HG03103 (cell line): ENCODE measurements around the gene RXFP2.

ENCODE experiments used
- ATAC-seq: cut with Tn5 transposase; IDR thresholded peaks from one replicate; pipeline ENCODE4 v1.9.1; 2021; ENCODE audit warnings: low read depth; ENCODE audit not compliant: unreplicated experiment

RXFP2 gene

DNA sequence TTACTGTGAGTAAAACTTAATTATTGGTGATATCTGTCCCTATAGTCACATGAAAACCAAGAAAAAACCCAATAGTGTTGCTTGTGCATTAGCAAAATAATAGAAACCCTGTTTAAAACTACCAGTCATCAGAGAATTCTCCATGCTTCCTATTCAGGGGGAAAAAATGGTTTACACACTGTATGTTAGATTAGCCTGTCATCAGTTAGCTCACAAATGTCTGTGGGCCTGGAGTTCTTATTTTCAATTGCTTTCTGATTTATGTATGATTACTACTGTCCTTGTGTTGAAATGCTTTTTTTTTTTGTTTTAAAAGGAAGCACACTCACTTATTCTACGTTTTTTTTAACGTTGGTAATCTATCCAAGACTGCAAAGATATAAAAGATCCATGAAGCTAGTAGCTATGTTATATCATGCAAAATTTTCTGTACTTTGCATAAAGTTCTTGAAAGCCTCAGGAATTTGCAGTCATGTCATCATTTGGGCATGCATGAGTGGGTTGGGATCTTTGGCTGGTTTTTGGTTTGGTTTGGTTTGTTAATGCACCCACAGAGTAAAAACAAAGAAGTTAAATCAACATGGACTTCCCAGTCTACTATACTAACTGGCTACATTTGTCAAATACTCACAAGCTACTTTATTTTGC lies 25.9 kb downstream of the RXFP2 start:
- no peak for ATAC-seq

DNA sequence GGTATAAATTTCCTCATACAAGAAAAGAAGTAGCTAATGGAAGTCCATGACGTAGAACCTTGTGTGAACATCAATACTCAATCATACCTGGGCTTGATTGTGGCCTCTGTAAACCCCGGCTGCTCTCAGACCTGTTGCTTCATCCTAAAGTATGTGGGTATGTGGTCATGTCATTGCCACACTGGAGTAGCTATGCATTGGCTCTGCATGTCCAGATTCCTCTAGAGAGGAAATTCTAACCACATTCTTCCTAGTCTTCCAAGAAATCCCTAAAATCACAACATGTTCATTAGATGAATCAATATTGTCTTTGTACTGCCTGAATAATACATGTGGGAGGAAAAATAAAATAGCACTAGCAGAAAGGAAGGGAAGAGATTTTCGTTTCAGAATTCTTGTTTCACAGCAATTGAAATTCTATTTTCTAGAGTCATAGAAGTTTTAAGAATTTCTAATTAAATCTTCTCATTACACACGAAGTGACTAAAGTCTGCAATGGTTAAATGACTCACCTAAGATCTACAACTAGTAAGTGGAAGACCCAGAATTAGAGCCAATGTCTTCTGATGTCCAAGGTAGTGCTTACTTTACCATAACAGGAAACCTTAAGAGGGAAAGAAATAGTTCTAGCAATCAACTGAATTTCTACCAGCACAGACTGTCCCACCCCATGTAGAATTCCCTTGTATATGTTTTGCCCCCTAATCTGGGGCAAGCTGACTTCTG lies 28.0 kb downstream of the RXFP2 start:
- ATAC-seq = no peak

DNA sequence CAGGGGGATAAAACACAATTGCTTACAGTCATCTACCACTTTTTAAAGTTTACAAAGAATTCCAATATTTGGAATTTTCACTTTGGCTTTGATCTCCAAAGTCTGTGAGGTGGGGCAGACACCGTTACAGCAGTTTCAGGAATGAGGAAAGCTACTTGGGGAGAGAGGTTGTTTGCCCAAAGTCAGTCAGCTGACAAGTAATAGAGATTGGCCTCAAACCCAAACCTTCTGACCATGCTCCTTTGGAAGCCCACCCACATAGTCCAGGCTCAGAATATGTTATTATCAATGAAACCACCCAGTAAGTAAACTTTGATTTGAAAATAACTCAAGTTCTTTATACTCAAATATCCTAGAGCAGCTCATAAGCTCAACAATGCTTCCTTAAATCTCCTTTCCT lies 29.0 kb downstream of the RXFP2 start:
- no peak for ATAC-seq

DNA sequence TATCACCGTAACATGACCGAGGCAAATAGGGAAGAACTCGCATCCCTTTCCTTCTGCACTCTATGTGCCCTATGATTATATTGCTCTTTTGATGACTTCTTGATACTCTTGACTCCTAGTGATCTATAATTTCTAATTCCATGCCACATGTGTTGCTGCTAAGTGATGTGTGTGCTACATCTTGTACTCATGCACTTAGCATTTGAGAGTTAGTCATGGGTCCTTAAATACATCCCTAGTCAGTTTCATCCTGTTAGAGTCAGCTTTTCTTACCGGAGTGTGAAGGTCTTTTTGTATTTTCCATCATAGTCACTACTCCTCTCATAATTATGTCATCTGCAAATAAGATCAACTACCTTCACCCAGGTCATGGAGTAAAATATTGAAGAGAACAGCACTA lies 30.2 kb downstream of the RXFP2 start:
- ATAC-seq = no peak

DNA sequence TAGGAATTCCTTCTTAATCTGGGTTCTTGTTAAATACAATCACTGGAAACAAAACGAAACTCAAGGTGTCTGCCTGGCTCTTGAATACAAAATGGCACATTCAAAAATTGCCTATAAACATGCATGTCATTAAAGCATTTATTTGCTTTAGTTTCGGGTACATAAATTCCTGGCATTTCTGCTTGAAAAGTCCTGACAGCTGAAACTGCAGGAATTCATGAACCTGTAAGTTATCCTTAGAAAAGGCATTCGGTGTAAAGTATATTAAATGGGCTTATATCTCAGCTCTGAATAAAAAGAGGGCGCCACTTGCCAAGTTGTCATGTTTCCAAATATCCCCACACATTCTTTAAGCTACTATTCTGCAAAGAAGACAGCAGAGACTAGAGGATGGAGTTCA lies 32.9 kb downstream of the RXFP2 start:
- no peak for ATAC-seq

DNA sequence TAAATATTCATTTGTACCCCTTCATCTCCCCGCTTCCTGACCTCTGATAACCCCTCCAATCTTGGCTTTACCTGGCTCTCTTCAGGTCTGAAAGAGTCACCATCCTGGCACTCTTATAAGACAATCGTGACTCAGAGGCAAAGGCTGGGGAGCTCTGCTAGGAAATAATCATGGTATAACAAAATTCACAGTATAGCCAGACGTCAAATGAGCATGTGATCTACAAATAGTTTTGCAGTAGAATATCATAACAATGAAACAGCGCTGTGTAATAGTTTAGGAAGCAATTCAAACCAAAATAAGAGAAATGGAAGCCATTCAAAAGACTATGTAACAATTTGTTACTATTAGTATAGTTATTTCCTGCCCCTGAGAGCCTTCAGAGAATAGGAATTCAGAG lies 34.2 kb downstream of the RXFP2 start:
- ATAC-seq = no peak

DNA sequence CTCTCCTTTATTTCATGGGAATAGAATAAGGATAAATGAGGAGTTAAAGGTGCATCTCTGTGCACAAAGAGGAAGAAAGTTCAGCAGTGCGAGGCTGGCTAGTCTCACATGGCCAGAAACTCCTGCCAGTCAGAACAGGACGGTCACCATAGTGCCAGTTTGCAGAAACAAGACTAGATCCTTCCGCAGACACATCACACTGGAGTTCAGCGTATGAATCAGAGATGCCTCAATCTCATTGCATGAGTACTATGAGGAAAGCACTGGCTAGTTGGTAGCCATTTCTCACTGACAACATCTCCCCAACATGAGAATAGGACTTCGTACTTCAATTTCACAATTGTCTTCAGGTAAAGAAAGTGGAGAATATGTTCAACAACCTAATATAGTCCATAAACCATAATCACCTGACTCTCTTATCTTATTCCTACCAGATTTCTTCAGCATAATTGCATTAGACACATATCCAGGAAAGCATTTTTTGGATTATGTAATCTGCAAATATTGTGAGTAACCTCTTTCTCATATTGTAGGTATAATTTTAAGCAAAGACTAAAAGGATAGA lies 34.9 kb downstream of the RXFP2 start:
- ATAC-seq = no peak

DNA sequence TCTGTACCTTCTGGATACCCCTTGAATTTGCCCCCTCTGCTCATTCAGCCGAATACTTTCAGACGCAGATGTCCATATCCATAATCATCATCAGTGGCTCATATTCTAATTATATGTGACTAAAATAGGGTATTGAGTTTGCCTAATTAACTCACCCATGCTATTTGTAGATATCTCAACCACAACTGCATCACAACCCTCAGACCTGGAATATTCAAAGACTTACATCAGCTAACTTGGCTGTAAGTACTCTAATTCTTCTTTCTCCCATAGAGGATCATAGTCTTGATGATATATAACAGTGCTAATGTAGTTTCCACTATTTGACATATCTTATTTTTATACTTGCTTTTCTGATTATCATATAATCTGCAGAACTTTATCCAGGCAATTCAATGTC lies 35.8 kb downstream of the RXFP2 start:
- no peak for ATAC-seq

DNA sequence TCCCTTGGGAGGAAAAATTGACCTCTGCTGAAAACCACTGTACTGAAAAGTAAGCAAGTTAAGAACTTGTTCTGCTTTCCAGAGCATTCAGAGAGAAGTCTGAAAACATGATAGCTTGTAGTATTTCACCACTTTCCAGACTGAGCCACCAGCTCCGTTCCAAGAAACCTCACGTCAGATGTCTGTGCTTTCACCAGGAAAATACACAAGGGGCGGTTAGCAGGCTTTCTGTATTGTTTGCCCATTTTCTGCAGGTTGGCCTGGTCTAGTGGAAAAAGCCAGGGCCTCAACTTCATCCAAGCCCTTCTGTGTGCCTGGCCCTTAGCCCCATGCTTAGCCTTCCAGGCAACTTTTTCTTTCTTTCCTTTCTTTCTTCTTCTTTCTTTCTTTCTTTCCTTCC lies 36.4 kb downstream of the RXFP2 start:
- ATAC-seq = no peak

DNA sequence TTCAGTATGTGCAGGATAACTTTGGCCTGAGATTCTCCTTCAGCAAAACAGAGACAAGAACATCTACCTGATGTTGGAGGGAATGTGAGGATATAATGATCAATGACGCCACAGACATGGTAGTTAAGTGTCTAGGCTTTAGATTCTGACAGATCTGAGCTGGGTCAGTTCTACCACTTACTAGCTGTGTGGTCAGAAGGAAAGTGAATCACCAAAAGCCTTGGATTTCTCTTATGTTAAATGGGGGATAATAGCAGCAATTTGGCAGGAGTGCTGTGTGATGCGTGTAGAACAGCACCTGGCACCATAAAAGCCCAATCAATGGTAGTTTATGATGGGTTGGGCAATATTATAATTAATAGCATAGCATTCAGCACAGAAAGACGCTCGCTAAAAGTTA lies 41.7 kb downstream of the RXFP2 start:
- ATAC-seq = no peak

DNA sequence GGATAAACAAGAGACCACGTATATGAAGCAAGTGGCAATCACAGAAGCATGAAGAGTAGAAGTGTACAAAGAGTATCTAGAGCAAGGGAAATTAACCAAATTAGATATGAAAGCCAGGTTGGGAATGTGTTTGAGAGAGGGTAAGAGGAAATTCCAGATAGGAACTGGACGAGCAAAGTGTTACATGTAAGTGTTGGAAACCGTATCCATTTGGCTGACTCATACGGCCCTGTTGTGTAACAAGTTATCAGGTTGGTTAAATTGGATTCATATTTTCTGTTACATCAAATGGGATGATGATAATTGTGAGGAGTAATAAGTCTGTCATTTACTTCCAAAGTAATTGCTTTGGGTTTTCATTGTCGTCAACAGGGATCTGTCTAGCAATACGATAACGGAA lies 46.7 kb downstream of the RXFP2 start:
- ATAC-seq = no peak

DNA sequence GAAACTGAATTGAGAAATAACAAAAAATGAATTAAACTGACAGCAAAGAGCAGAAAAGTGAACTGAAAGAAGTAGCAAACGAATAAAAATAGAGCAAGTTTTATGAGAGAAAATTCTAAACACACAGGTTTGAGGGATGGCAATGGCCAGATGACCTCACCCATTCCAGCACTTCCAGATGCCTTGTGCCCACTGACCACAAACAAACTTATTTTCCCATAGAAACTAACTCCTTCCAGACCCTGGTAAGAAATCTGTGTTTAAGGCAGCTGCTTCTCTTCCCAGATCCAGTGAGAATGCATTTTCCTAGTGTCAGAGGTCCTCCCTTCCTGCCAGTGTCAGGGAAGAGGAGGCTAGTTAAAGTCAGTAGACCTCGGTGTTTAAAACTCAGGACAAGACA lies 51.7 kb downstream of the RXFP2 start:
- ATAC-seq = no peak

DNA sequence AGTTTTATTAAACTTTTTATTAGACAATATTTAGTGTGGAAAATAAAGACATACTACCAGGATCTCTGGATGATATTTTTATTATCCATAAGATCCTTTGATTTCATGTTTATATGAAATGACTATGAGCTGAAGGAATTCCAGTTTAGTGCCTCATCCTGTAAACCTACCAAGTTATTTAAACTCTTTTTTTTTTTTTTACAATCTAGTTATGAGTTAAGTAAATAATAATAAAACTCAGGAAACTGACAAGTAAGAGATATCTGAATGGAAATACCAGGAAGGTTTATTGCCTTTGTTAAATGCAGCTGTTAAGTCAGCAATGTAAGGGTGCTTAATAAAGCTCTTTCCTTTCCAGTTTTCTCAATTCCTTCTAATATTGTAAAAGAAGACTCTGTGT lies 53.9 kb downstream of the RXFP2 start:
- ATAC-seq = no peak

DNA sequence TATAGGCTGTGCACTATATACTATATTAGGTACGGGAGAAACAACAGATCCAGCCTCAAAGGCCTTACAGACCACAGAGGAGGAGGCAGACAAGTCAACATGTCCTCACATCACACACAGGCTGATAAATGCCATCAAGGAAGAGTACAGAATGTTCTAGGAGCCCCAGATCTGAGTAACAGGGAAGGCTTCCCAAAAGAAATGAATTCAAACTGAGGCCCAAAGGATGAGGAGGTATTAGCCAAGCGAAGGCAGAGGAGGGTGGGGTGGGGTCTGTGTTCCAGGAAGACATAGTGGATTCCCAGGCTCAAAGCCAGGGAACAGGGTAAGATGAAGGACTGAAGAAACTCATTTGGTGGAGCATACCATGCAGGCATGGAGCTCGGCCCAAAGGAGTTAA lies 55.1 kb downstream of the RXFP2 start:
- no peak for ATAC-seq

DNA sequence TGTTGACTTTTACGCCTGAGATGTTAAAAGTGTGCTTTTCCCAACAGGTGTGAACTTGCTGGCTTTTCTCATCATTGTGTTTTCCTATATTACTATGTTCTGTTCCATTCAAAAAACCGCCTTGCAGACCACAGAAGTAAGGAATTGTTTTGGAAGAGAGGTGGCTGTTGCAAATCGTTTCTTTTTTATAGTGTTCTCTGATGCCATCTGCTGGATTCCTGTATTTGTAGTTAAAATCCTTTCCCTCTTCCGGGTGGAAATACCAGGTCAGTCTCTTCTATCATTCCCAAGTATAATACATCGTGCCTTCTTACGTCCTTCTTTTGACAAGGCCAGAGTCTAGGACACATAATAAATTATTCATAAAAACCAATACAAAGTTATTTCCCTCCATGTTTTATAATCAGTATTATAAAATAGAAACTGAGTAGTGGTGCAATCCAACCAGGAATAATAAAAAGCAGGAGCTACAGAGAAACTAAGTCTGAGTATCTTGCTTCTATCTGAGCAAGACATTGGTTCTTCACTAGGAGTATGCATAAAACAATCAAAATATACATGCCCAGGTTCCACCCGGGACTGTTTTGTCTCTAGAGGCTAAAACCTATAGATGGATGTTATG lies 57.9 kb downstream of the RXFP2 start:
- no peak for ATAC-seq

DNA sequence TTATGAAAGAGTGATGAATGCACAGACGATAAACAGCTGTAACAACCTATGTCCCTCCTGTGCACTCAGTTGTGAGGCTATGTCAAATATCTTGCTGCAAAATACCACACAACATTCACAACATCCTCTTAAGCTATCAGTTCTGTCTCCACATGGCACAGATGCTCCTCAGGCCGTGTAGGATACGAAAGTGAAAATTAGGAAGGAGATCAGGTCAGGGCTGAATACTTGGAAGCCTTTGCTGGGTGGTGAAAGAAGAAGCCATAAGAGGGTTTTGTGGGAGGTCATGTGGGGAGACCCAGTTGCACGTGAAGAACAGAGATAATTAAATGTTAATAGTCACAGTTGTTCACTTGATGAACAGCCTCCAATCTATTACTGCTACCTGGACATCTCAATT lies 58.9 kb downstream of the RXFP2 start:
- no peak for ATAC-seq

DNA sequence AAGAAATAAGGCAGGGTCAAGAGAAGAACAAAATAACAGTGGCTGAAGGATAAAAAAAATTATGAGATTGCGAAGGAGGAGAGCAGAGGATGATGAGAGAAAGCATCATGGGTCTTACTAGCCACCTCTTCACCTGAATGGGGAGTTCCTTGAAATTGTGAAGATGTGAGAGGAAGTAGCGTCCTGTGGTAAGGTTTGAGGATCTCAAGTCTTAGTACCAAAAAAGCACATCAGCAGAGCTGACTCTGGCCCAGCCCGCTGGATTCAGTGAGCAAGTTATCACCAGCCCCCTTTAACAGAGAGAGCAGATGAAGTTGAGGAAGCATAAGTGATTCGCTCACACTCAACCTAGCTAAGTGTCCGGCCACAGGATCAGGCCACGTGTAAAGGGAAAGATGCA lies 61.8 kb downstream of the RXFP2 start:
- ATAC-seq = no peak

DNA sequence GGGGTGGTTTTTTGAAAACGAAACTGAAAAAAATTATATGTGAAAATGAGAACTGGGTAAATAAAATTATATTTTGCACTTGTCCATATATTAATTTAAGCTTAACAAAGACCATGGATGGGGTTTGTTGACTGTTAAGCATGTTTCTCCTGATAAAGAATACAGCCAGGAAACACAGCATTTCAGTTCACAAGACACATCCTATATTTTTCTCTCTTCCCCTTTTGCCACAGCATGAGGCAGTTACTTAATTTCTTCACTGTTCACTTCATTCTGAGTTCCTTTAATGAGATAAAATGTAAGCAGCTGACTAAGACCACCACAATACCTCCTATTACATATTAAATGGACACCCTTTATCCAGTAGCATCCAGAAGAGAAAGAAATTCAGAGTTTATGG lies 64.0 kb downstream of the RXFP2 start:
- ATAC-seq = no peak

DNA sequence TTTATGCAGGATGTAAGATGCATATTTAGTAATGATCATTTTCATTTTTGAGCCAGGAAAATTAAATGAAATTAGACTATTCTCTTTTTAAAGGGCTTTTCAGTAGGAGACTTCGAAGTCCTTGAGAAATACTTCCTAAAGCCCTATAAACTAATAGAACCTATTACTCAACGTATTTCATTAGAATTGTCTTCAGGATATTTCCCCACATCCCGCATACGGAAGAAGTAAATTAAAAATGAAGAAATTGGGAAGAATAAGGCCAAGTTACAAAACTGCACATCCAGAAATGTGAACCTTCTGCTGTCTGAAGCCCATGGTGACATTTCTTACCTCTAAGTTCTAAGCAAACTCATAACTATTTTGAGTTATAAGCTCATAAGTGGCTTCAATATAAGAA lies 66.5 kb downstream of the RXFP2 start:
- no peak for ATAC-seq

DNA sequence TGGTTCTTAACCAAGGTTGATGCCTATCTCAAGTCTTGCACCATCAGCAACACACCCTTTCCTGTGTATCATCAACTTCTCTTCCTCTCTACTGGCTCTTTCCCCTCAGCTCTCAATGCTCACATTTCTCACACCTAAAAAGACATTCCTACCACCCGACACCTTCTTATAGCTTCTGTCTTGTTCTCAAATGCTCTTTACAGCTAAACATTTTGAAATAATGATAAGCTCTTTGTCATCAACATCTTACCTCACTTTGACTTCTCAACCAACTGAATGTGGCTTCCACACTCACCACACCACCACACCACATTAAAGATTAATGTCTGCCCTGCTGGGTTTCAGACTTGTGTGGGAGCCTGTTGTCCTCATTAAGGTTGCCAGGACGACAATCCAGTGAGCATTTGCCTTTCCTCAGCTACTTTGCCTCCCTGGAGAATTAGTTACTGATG lies 67.8 kb downstream of the RXFP2 start:
- ATAC-seq = no peak

DNA sequence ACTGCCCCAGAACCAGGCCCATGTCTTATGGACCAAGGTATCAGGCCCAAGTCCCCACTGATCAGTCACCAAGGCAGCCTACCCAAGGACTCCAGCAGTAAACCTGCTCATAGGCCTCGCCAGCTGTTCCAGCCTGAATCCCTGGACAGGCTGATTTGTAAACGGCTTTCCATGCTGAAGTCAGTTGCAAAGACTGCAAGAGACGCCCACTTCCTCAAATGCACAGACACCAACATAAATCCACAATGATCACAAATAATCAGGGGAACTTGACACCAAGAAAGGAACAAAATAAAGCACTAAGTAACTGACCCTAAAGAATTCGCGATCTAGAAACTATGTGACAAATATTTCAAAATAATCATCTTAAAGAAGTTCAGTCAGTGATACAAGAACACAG lies 75.2 kb downstream of the RXFP2 start:
- ATAC-seq = no peak
